Type B pancreatic cell (in vitro differentiated cells): Measurements from ENCODE around the gene MAN2B2. TPM values are rescaled to one million over a fixed set of nuclear protein-coding genes. Genes with fewer than 3 reads are reported as not detected.
A peak's percentile ranks its signal among the peaks of the same experiment; 100 is the strongest.

Source experiments
- DNase-seq: peaks from one replicate; pipeline ENCODE4 v3.0.0; 2021; ENCODE audit warnings: mixed read lengths; ENCODE audit not compliant: unreplicated experiment; ENCODE audit errors: extremely low spot score
- H3K27ac Mint-ChIP-seq: 2 replicates; pipeline ENCODE4 v1.8.0; 2021; ENCODE audit warnings: mild to moderate bottlenecking, mixed read lengths
- H3K27me3 Mint-ChIP-seq: 2 replicates; pipeline ENCODE4 v1.8.0; 2021; ENCODE audit warnings: mixed read lengths
- H3K36me3 Mint-ChIP-seq: 2 replicates; pipeline ENCODE4 v1.8.0; 2021; ENCODE audit warnings: mixed read lengths
- H3K4me1 Mint-ChIP-seq: one replicate; pipeline ENCODE4 v1.8.0; 2021; ENCODE audit warnings: mixed read lengths; ENCODE audit not compliant: unreplicated experiment
- H3K4me3 Mint-ChIP-seq: 2 replicates; pipeline ENCODE4 v1.8.0; 2021; ENCODE audit warnings: mild to moderate bottlenecking, mixed read lengths
- H3K9me3 Mint-ChIP-seq: 2 replicates; pipeline ENCODE4 v1.8.0; 2021; ENCODE audit warnings: mixed read lengths
- total RNA-seq: library from RNA; stranded (reverse); gene quantifications from 2 replicates; pipeline ENCODE4 v1.2.1, GENCODE V29; 2021; ENCODE audit warnings: low replicate concordance
- TF ChIP-seq, protein P1 (sequence below): fragments of 200-600 bp; sonication (generic); conservative IDR thresholded peaks from 2 replicates; pipeline ENCODE4 v1.5.0; 2021; ENCODE audit warnings: antibody characterized with exemption, mild to moderate bottlenecking

MAN2B2 gene
- total RNA-seq, 1 donor from 2014 or later = 17.4 TPM

DNA sequence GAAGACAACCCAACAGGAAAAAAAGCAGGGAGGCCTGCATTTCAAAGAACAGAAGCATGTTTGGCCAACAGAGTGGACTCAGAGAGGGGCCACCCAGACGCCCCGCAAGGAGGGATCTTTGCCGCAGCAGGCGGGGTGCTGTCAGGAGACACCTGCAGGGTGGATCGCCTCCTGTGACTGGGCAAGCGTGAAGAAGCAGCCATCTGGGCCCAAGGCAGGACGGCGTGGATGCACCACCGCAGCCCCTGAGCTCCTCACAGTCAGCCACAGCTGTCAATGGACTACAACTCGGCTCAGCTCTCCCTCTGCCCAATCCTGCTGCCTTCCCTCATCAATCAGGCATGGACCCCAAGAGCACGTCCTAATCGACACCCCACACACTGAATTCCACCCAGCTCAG, 32.0 kb upstream of the MAN2B2 start:
- H3K27me3 Mint-ChIP-seq = peaks cover 37% of the 10 kb centered on the region
- no peaks in the 10 kb centered on the region for H3K36me3 Mint-ChIP-seq
- H3K4me3 Mint-ChIP-seq = no peak overlapping the region
- H3K27ac Mint-ChIP-seq = no peak overlapping the region
- no peak for DNase-seq
- TF ChIP-seq, protein P1, sequence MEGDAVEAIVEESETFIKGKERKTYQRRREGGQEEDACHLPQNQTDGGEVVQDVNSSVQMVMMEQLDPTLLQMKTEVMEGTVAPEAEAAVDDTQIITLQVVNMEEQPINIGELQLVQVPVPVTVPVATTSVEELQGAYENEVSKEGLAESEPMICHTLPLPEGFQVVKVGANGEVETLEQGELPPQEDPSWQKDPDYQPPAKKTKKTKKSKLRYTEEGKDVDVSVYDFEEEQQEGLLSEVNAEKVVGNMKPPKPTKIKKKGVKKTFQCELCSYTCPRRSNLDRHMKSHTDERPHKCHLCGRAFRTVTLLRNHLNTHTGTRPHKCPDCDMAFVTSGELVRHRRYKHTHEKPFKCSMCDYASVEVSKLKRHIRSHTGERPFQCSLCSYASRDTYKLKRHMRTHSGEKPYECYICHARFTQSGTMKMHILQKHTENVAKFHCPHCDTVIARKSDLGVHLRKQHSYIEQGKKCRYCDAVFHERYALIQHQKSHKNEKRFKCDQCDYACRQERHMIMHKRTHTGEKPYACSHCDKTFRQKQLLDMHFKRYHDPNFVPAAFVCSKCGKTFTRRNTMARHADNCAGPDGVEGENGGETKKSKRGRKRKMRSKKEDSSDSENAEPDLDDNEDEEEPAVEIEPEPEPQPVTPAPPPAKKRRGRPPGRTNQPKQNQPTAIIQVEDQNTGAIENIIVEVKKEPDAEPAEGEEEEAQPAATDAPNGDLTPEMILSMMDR = no peak
- no peaks in the 10 kb centered on the region for H3K4me1 Mint-ChIP-seq
- no peaks in the 10 kb centered on the region for H3K9me3 Mint-ChIP-seq

DNA sequence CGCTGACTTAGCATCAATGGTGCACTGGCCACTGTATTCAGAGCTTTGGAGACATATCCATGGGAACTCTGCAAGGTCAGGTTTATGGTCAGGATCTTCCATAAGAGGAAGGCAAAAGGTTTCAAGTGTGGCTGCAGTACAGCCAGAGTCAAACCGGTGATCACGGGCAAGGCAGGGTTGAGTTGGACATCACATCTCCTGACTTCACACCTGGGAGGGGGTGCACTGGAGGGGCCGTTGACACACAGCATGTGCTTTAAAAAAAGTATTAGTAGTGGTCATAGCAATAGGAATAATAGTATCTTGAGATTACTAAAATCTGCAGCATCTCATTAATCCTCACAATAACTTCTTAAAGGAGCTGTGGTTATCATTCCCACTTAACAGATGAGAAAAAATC, 28.9 kb upstream of the MAN2B2 start:
- H3K9me3 Mint-ChIP-seq = no peaks in the 10 kb centered on the region
- TF ChIP-seq, protein P1 = no peak
- H3K27ac Mint-ChIP-seq = no peak overlapping the region
- H3K4me1 Mint-ChIP-seq = no peaks in the 10 kb centered on the region
- peaks cover 48% of the 10 kb centered on the region for H3K27me3 Mint-ChIP-seq
- H3K36me3 Mint-ChIP-seq = no peaks in the 10 kb centered on the region
- DNase-seq = no peak
- H3K4me3 Mint-ChIP-seq = no peak overlapping the region

DNA sequence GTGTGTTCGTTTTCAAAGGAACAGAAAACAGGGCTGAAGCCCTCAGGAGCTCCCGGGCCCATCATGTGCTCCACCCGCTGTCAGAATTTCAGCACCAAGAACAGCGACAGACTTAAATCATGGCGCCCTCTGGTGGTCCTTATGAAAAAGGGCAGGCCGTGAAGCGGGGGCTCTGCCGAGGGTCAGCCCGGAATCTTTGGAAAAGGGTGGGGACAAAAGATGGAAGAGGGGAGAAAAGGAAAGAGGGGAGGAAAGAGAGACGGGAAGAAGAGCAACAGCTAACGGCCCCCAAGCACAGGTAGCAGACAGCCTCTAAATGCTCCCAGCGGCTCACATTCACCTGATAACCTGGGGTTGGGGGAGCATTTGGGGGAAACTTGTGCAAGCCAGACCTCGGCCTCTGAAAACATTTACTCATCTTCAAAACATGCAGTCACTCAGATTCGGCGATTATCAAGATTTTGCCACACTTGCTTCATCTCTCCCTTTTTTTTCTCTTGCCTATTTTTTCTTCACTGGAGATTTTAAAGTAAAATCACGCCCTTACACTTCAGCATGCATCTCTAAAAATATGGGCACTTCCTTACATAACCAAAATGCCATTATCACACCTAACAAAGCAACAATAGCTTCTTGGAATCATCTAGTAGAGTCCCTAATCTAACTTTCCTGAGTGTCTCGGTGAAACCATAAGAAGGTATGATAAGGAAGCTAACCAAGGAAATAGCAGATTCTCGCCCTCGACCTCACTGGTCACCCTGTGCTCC, 28.1 kb upstream of the MAN2B2 start:
- no peaks in the 10 kb centered on the region for H3K4me1 Mint-ChIP-seq
- no peaks in the 10 kb centered on the region for H3K9me3 Mint-ChIP-seq
- H3K27me3 Mint-ChIP-seq = peaks cover 54% of the 10 kb centered on the region
- no peak for DNase-seq
- H3K4me3 Mint-ChIP-seq = no peak overlapping the region
- H3K36me3 Mint-ChIP-seq = no peaks in the 10 kb centered on the region
- TF ChIP-seq, protein P1 = peak; percentile 99
- no peak overlapping the region for H3K27ac Mint-ChIP-seq

- no peak for DNase-seq
- TF ChIP-seq, protein P1 = peak; percentile 59
- H3K9me3 Mint-ChIP-seq = no peaks in the 10 kb centered on the region
- H3K27ac Mint-ChIP-seq = no peak overlapping the region
- H3K27me3 Mint-ChIP-seq = peaks cover 63% of the 10 kb centered on the region
- no peaks in the 10 kb centered on the region for H3K4me1 Mint-ChIP-seq
- no peak overlapping the region for H3K4me3 Mint-ChIP-seq
- H3K36me3 Mint-ChIP-seq = no peaks in the 10 kb centered on the region
Observed at GRCh38 chr4:6548201-6548881, 26.6 kb upstream of the MAN2B2 start.

- TF ChIP-seq, protein P1 = no peak
- Mint-ChIP-seq H3K27ac (no peak overlapping the region), H3K4me3 (no peak overlapping the region), H3K27me3 (peaks cover 69% of the 10 kb centered on the region), H3K4me1 (no peaks in the 10 kb centered on the region), H3K36me3 (no peaks in the 10 kb centered on the region), H3K9me3 (no peaks in the 10 kb centered on the region)
- DNase-seq = no peak
Observed at GRCh38 chr4:6548882-6549230, 26.1 kb upstream of the MAN2B2 start.
